GM12878 (cell line): ENCODE results near the gene SYS1. TPM values are rescaled to one million over a fixed set of nuclear protein-coding genes. Genes with fewer than 3 reads are reported as not detected.

ENCODE experiments used
- CEBPZ ChIP-seq: fragments of 150-350 bp; IDR thresholded peaks from 2 replicates; pipeline ENCODE4 v1.6.1; 2016; ENCODE audit warnings: low read depth, low read length
- SRF ChIP-seq, 2 experiments: IDR thresholded peaks; 2 replicates each; pipeline ENCODE4 v1.6.1; 2011; ENCODE audit warnings: low read depth in 2 of 2, low read length in 2 of 2, mild to moderate bottlenecking in 1 of 2, moderate library complexity in 1 of 2
- polyA plus RNA-seq, 11 experiments: library from polyadenylated mRNA; depleted of rRNA in 4 of 11; unstranded in 6 of 11; stranded (reverse) in 5 of 11; fragments of >200 nt; fragmentation: Nextera tagmentation in 4 of 11; fragmentation: Illumina TruSeq in 1 of 11; extraction: Ambion mirVana in 4 of 11; extraction: Trizol in 1 of 11; gene quantifications; 1 replicate in 1 of 11; 2 replicates in 10 of 11; pipeline versions ENCODE4 v1.2.1 to v1.2.3, GENCODE V29; 2011 to 2016; ENCODE audit warnings: inconsistent platforms in 2 of 11, missing spikeins in 2 of 11, low read depth in 1 of 11
- total RNA-seq, 4 experiments: library from RNA; depleted of rRNA in 3 of 4; stranded (reverse); fragments of >200 nt in 3 of 4; fragmentation: Illumina TruSeq in 1 of 4; extraction: Trizol in 1 of 4; gene quantifications; 2 replicates each; pipeline versions ENCODE4 v1.2.1 to v1.2.3, GENCODE V29; 2013 to 2021

SYS1 gene
- total and polyA plus RNA-seq, 10 of the 15 experiments (the other 5 are each of a cell fraction or from before 2014, with no cell fraction given): 5.1 to 22.6 (median 9.3) TPM

GRCh38 chr20:45416917-45417316 is 54.0 kb downstream of the SYS1 start (continued):
- TF ChIP-seq CEBPZ (no peak), SRF (IDR thresholded peaks at IDR 0.05; ENCODE audit: low read depth in 2 of 2, low read length in 2 of 2) (no peak)
- TF ChIP-seq, all 136 proteins: peak for 0

Other genes with a start within 250 kb of the SYS1 start
Only the 7 nearest of the 17 such genes appear.
- gene RBPJL, start 56.3 kb upstream of the SYS1 start, total RNA-seq (2014; rRNA removed): not detected in 2 replicates
- not detected in 2 replicates for gene RBPJL, start 56.3 kb upstream of the SYS1 start, total RNA-seq (2014; rRNA removed; fragmentation: Illumina TruSeq; extraction: Trizol)
- gene RBPJL, start 56.3 kb upstream of the SYS1 start, total RNA-seq (2021): 0.18 TPM in 1 of 2 replicates, not detected in the other
- not detected in 2 replicates for gene RBPJL, start 56.3 kb upstream of the SYS1 start, polyA plus RNA-seq (2011; rRNA removed)
- gene RBPJL, start 56.3 kb upstream of the SYS1 start, polyA plus RNA-seq (2014; fragmentation: Illumina TruSeq; extraction: Trizol): not detected in 2 replicates
- not detected for gene RBPJL, start 56.3 kb upstream of the SYS1 start, polyA plus RNA-seq (2014; fragmentation: Nextera tagmentation; extraction: Ambion mirVana)
- gene RBPJL, start 56.3 kb upstream of the SYS1 start, polyA plus RNA-seq (2014; rRNA removed): not detected in 2 replicates
- gene RBPJL, start 56.3 kb upstream of the SYS1 start, polyA plus RNA-seq (2016; fragmentation: Nextera tagmentation; extraction: Ambion mirVana): not detected
- not detected in 2 replicates for gene MATN4, start 54.9 kb upstream of the SYS1 start, total RNA-seq (2014; rRNA removed)
- not detected in 2 replicates for gene MATN4, start 54.9 kb upstream of the SYS1 start, total RNA-seq (2014; rRNA removed; fragmentation: Illumina TruSeq; extraction: Trizol)
- gene MATN4, start 54.9 kb upstream of the SYS1 start, total RNA-seq (2021): not detected in 2 replicates
- 0.06 and 0.15 TPM in 2 replicates for gene MATN4, start 54.9 kb upstream of the SYS1 start, polyA plus RNA-seq (2011; rRNA removed)
- gene MATN4, start 54.9 kb upstream of the SYS1 start, polyA plus RNA-seq (2014; fragmentation: Illumina TruSeq; extraction: Trizol): not detected in 2 replicates
- not detected for gene MATN4, start 54.9 kb upstream of the SYS1 start, polyA plus RNA-seq (2014; fragmentation: Nextera tagmentation; extraction: Ambion mirVana)
- 0.10 TPM in 1 of 2 replicates, not detected in the other for gene MATN4, start 54.9 kb upstream of the SYS1 start, polyA plus RNA-seq (2014; rRNA removed)
- gene MATN4, start 54.9 kb upstream of the SYS1 start, polyA plus RNA-seq (2016; fragmentation: Nextera tagmentation; extraction: Ambion mirVana): not detected
- gene SDC4, start 14.7 kb upstream of the SYS1 start, total RNA-seq (2014; rRNA removed): 1.2 and 1.5 TPM in 2 replicates
- 1.2 TPM in 2 replicates for gene SDC4, start 14.7 kb upstream of the SYS1 start, total RNA-seq (2014; rRNA removed; fragmentation: Illumina TruSeq; extraction: Trizol)
- gene SDC4, start 14.7 kb upstream of the SYS1 start, total RNA-seq (2021): 2.3 and 2.6 TPM in 2 replicates
- gene SDC4, start 14.7 kb upstream of the SYS1 start, polyA plus RNA-seq (2011; rRNA removed): 10.3 and 11.3 TPM in 2 replicates
- gene SDC4, start 14.7 kb upstream of the SYS1 start, polyA plus RNA-seq (2014; fragmentation: Illumina TruSeq; extraction: Trizol): 1.8 and 2.2 TPM in 2 replicates
- gene SDC4, start 14.7 kb upstream of the SYS1 start, polyA plus RNA-seq (2014; fragmentation: Nextera tagmentation; extraction: Ambion mirVana): under 1 TPM; 0.52 to 0.66 TPM
- 1.4 and 1.9 TPM in 2 replicates for gene SDC4, start 14.7 kb upstream of the SYS1 start, polyA plus RNA-seq (2014; rRNA removed)
- gene SDC4, start 14.7 kb upstream of the SYS1 start, polyA plus RNA-seq (2016; fragmentation: Nextera tagmentation; extraction: Ambion mirVana): 1 to 10 TPM; 1.4 TPM
- not detected in 2 replicates for gene TP53TG5, start 15.2 kb downstream of the SYS1 start, total RNA-seq (2014; rRNA removed)
- gene TP53TG5, start 15.2 kb downstream of the SYS1 start, total RNA-seq (2014; rRNA removed; fragmentation: Illumina TruSeq; extraction: Trizol): not detected in 2 replicates
- not detected in 2 replicates for gene TP53TG5, start 15.2 kb downstream of the SYS1 start, total RNA-seq (2021)
- gene TP53TG5, start 15.2 kb downstream of the SYS1 start, polyA plus RNA-seq (2011; rRNA removed): not detected in 2 replicates
- gene TP53TG5, start 15.2 kb downstream of the SYS1 start, polyA plus RNA-seq (2014; fragmentation: Illumina TruSeq; extraction: Trizol): not detected in 2 replicates
- gene TP53TG5, start 15.2 kb downstream of the SYS1 start, polyA plus RNA-seq (2014; fragmentation: Nextera tagmentation; extraction: Ambion mirVana): not detected
- 0.06 TPM in 1 of 2 replicates, not detected in the other for gene TP53TG5, start 15.2 kb downstream of the SYS1 start, polyA plus RNA-seq (2014; rRNA removed)
- under 1 TPM in 1 of 2 experiments, not detected in 1; 0.24 TPM for gene TP53TG5, start 15.2 kb downstream of the SYS1 start, polyA plus RNA-seq (2016; fragmentation: Nextera tagmentation; extraction: Ambion mirVana)
- gene DBNDD2, start 45.1 kb downstream of the SYS1 start, total RNA-seq (2014; rRNA removed): 0.17 TPM in 1 of 2 replicates, not detected in the other
- 0.41 and 0.67 TPM in 2 replicates for gene DBNDD2, start 45.1 kb downstream of the SYS1 start, total RNA-seq (2014; rRNA removed; fragmentation: Illumina TruSeq; extraction: Trizol)
- 0.74 and 1.0 TPM in 2 replicates for gene DBNDD2, start 45.1 kb downstream of the SYS1 start, total RNA-seq (2021)
- gene DBNDD2, start 45.1 kb downstream of the SYS1 start, polyA plus RNA-seq (2011; rRNA removed): 5.0 and 5.7 TPM in 2 replicates
- 0.46 and 0.52 TPM in 2 replicates for gene DBNDD2, start 45.1 kb downstream of the SYS1 start, polyA plus RNA-seq (2014; fragmentation: Illumina TruSeq; extraction: Trizol)
- under 1 TPM; 0.18 to 0.49 TPM for gene DBNDD2, start 45.1 kb downstream of the SYS1 start, polyA plus RNA-seq (2014; fragmentation: Nextera tagmentation; extraction: Ambion mirVana)
- 0.39 and 0.67 TPM in 2 replicates for gene DBNDD2, start 45.1 kb downstream of the SYS1 start, polyA plus RNA-seq (2014; rRNA removed)
- gene DBNDD2, start 45.1 kb downstream of the SYS1 start, polyA plus RNA-seq (2016; fragmentation: Nextera tagmentation; extraction: Ambion mirVana): under 1 TPM in 1 of 2 experiments, not detected in 1; 0.21 TPM
- 35.7 and 45.0 TPM in 2 replicates for gene PIGT, start 53.0 kb downstream of the SYS1 start, total RNA-seq (2014; rRNA removed)
- gene PIGT, start 53.0 kb downstream of the SYS1 start, total RNA-seq (2014; rRNA removed; fragmentation: Illumina TruSeq; extraction: Trizol): 15.5 and 18.6 TPM in 2 replicates
- 39.5 and 45.2 TPM in 2 replicates for gene PIGT, start 53.0 kb downstream of the SYS1 start, total RNA-seq (2021)
- gene PIGT, start 53.0 kb downstream of the SYS1 start, polyA plus RNA-seq (2011; rRNA removed): 8.0 and 24.1 TPM in 2 replicates
- gene PIGT, start 53.0 kb downstream of the SYS1 start, polyA plus RNA-seq (2014; fragmentation: Illumina TruSeq; extraction: Trizol): 29.4 and 41.9 TPM in 2 replicates
- 10 to 100 TPM; 19.1 to 27.5 TPM for gene PIGT, start 53.0 kb downstream of the SYS1 start, polyA plus RNA-seq (2014; fragmentation: Nextera tagmentation; extraction: Ambion mirVana)
- 28.6 and 33.5 TPM in 2 replicates for gene PIGT, start 53.0 kb downstream of the SYS1 start, polyA plus RNA-seq (2014; rRNA removed)
- 10 to 100 TPM; 56.5 to 66.0 TPM for gene PIGT, start 53.0 kb downstream of the SYS1 start, polyA plus RNA-seq (2016; fragmentation: Nextera tagmentation; extraction: Ambion mirVana)
- gene WFDC2, start 106.6 kb downstream of the SYS1 start, total RNA-seq (2014; rRNA removed): not detected in 2 replicates
- gene WFDC2, start 106.6 kb downstream of the SYS1 start, total RNA-seq (2014; rRNA removed; fragmentation: Illumina TruSeq; extraction: Trizol): not detected in 2 replicates
- not detected in 2 replicates for gene WFDC2, start 106.6 kb downstream of the SYS1 start, total RNA-seq (2021)
- gene WFDC2, start 106.6 kb downstream of the SYS1 start, polyA plus RNA-seq (2011; rRNA removed): not detected in 2 replicates
- gene WFDC2, start 106.6 kb downstream of the SYS1 start, polyA plus RNA-seq (2014; fragmentation: Illumina TruSeq; extraction: Trizol): not detected in 2 replicates
- under 1 TPM in 1 of 2 experiments, not detected in 1; 0.13 TPM for gene WFDC2, start 106.6 kb downstream of the SYS1 start, polyA plus RNA-seq (2014; fragmentation: Nextera tagmentation; extraction: Ambion mirVana)
- not detected in 2 replicates for gene WFDC2, start 106.6 kb downstream of the SYS1 start, polyA plus RNA-seq (2014; rRNA removed)
- gene WFDC2, start 106.6 kb downstream of the SYS1 start, polyA plus RNA-seq (2016; fragmentation: Nextera tagmentation; extraction: Ambion mirVana): not detected